Activated CD8-positive, alpha-beta memory T cell treated with anti-CD3 and anti-CD28 coated beads, Interleukin-2, amount 50 U/mL, for 24 hours (primary cell): Measurements from ENCODE around the gene DOCK8.
"Not testable (repeated sequence)": the region's sequence is repeated elsewhere in the genome, so short reads cannot be mapped to it uniquely, and the experiment has no call there.

Experiments
- DNase-seq: peaks from one replicate; pipeline ENCODE4 v3.0.0-alpha.2; 2020; ENCODE audit errors: extremely low read depth

DOCK8 gene

GRCh38 chr9:224582-225520 lies 10.2 kb downstream of the DOCK8 start:
- no peak for DNase-seq

GRCh38 chr9:227860-228259 lies 13.2 kb downstream of the DOCK8 start:
- DNase-seq, result no peak

- DNase-seq, result no peak
Observed at GRCh38 chr9:228929-229695, 14.4 kb downstream of the DOCK8 start.

DNA sequence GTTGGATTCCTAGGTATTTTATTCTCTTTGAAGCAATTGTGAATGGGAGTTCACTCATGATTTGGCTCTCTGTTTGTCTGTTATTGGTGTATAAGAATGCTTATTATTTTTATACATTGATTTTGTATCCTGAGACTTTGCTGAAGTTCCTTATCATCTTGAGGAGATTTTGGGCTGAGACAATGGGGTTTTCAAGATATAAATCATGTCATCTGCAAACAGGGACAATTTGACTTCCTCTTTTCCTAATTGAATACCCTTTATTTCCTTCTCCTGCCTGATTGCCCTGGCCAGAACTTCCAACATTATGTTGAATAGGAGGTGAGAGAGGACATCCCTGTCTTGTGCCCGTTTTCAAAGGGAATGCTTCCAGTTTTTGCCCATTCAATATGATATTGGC lies 17.0 kb downstream of the DOCK8 start:
- not testable (repeated sequence) for DNase-seq

GRCh38 chr9:233708-234107 lies 19.0 kb downstream of the DOCK8 start:
- not testable (repeated sequence) for DNase-seq

DNA sequence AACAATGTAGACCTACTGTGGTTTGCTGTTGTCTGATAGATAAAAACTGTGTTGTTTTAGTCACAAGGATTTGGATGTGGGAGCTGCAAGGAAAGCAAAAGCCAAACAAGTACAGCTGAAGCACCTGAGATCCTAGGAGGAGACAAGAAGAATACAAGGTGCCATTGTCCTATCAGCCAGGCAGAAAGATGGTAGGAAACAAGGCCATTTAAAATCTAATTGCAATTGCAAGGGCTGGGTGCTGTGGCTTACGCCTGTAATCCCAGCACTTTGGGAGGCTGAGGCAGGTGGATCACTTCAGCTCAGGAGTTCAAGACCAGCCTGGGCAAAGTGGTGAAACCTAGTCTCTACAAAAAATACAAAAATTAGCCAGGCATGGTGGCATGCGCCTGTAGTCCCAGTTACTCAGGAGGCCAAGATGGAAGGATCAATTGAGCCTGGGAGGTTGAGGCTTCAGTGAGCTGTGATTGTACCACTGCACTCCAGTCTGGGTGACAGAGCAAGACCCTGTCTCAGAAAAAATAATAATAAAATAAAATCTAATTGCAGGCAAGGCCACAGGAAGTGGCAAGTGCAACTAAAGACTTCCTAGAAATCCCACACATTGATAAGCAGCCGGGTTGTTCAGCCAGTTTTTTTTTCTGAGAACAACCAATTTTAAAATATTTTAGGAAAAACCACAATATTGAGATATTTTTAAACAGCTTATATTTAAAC lies 22.6 kb downstream of the DOCK8 start:
- DNase-seq, result no peak

- DNase-seq, result no peak
Observed at GRCh38 chr9:237858-238345, 23.2 kb downstream of the DOCK8 start.

GRCh38 chr9:242461-243080 lies 27.9 kb downstream of the DOCK8 start:
- DNase-seq, result no peak

DNA sequence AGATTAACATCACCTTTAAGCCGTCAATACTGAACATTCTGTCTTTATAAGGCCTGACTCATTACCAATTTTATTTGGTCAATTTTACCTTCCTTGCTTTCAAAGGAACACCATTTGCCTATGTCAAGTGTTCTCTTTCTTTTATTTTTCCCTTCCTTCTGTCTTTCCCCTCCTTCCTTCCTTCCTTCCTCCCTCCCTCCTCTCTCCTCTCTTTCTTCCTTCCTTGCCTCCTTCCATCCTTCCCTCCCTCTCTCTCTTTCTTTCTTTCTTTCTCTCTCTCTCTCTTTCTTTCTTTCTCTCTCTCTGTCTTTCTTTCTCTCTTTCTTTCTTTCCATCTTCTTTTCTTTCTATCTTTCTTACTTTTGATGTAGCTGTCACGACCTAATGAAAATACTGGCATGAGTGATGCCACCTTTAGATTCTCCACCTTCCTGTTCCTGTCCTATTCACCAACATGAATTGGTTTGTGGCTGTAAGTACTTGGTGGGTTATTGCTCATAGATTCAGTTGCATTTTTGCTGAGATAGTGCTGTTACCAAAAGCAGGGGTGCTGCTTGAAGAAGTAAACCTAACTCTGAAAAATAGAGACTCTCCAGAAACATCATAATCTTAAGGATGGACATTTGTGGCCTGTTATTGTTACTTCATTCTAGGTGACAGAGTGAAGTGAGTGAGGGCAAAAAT lies 33.8 kb downstream of the DOCK8 start:
- no peak for DNase-seq

DNA sequence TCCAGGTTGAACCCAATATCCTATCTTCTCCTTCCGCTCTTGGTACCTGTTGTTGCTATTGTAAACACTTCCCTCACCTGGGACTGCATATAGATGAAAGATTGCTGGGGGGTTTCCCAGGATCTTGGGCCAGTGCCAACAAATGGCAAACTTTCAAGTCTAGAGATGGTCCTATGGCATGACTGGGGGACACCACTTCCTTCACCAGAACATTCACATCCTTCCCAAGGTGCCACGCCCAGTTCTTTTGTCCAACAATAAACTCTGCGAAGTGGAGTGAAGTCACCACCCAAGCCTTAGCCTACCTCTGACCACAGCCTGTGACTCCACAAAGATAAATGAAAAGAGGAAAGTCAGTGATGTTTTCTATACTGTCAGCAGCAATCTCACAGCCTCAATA lies 34.4 kb downstream of the DOCK8 start:
- no peak for DNase-seq

- DNase-seq, result no peak
Observed at GRCh38 chr9:250039-250438, 35.4 kb downstream of the DOCK8 start.

- DNase-seq, result no peak
Observed at GRCh38 chr9:250625-251024, 36.0 kb downstream of the DOCK8 start.

DNA sequence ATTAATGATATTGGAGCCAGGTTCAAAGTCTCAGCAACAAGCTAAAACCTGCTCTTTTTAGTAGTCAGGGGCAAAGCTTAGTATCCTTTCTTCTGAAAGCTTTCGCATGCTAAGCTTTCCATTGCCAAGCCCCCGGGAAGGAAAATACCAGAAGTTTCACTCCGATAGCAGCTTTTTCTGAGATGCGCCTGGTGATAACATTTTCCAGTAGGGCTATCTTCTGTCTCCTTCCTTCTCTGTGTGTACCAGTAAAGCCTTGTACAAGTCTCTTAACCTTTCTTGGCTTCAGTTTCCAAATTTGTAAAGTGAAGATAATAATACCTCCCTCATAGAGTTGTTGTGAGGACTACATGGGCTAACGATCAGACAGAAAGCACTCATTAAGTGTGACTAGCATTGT lies 36.7 kb downstream of the DOCK8 start:
- no peak for DNase-seq

DNA sequence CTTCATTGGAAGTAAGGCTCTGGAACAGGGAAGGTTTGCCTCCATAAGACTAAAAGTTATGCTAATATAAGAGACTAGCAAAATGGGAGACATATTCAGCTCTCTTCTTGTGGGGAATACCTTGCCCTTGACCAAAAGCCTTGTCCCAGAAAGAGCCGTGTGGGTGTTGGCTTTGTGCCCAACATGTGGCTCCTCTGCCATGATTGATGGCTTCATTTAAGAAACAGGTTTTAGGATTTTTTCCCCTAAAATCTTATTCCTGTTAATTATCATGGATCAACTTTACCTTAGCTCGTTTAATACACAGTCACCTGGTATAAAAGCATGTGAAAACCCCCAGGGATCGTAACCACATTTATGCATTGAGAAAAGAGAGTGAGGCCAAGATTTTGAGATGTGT lies 38.9 kb downstream of the DOCK8 start:
- DNase-seq, result no peak

DNA sequence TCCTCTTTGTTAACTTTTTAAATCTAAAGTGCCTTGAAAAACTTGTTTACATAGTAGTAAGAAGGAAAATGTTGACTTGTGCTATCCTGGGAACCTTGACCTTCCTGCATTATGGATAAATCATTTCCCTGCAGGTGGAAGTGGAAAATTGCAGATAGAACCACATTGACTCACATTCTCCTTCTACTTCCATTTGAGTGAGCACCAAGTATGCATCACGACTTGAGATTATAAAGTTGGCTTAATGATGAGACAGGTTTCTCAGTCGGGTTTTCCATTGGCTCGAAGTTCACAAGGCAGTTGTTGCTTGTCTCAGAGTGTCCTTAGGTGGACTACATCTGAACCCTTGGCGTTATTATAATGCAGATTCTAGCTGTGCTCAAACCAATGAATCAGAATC lies 39.9 kb downstream of the DOCK8 start:
- DNase-seq, result no peak

- no peak for DNase-seq
Observed at GRCh38 chr9:257957-258356, 43.3 kb downstream of the DOCK8 start.

- no peak for DNase-seq
Observed at GRCh38 chr9:259405-260404, 45.0 kb downstream of the DOCK8 start.

GRCh38 chr9:264231-264630 lies 49.6 kb downstream of the DOCK8 start:
- no peak for DNase-seq

GRCh38 chr9:265209-265870 lies 50.7 kb downstream of the DOCK8 start:
- no peak for DNase-seq
